DND-41 (cell line): ENCODE results near the gene DNAJC16.
A peak's percentile ranks its signal among the peaks of the same experiment; 100 is the strongest.

Experiments
- ATAC-seq: fragments of 200-7000 bp; cut with Tn5 transposase; 3 replicates; pipeline ENCODE4 v1.9.1; 2021; ENCODE audit warnings: low read depth; ENCODE audit not compliant: insufficient read depth
- DNase-seq: peaks from one replicate; pipeline ENCODE4 v3.0.0-alpha.2; 2020
- H2AFZ ChIP-seq: 2 replicates; pipeline ENCODE4 v1.6.0; 2012; ENCODE audit warnings: low read depth, low read length
- H3K27ac ChIP-seq: 2 replicates; pipeline ENCODE4 v1.5.1; 2012; ENCODE audit warnings: low read length, inconsistent platforms
- H3K27me3 ChIP-seq: fragments of 200-600 bp; sonication (generic); 2 replicates; pipeline ENCODE4 v1.6.0; 2012; ENCODE audit warnings: low read length, mild to moderate bottlenecking, inconsistent platforms; ENCODE audit not compliant: insufficient read depth, poor library complexity
- H3K36me3 ChIP-seq: 2 replicates; pipeline ENCODE4 v1.5.1; 2012; ENCODE audit warnings: low read length, inconsistent platforms; ENCODE audit not compliant: insufficient read depth
- H3K4me1 ChIP-seq: 2 replicates; pipeline ENCODE4 v1.5.1; 2012; ENCODE audit warnings: mild to moderate bottlenecking, low read length; ENCODE audit not compliant: insufficient read depth
- H3K4me2 ChIP-seq: 2 replicates; pipeline ENCODE4 v1.6.0; 2012; ENCODE audit warnings: mild to moderate bottlenecking, moderate library complexity, low read length, inconsistent platforms; ENCODE audit not compliant: insufficient read depth
- H3K4me3 ChIP-seq, 2 experiments: fragments of 200-600 bp in 1 of 2; shearing (Covaris generic) in 1 of 2; 2 replicates each; pipeline ENCODE4 v1.5.1; 2012 to 2016; ENCODE audit warnings: inconsistent platforms in 2 of 2, low read length in 2 of 2, mild to moderate bottlenecking in 2 of 2, low read depth in 1 of 2, moderate library complexity in 1 of 2
- H3K79me2 ChIP-seq: 2 replicates; pipeline ENCODE4 v1.6.0; 2012; ENCODE audit warnings: low read length, inconsistent platforms; ENCODE audit not compliant: insufficient read depth
- H3K9ac ChIP-seq: 2 replicates; pipeline ENCODE4 v1.6.0; 2012; ENCODE audit warnings: low read depth, mild to moderate bottlenecking, inconsistent platforms, low read length, moderate library complexity
- H3K9me3 ChIP-seq: 2 replicates; pipeline ENCODE4 v1.5.1; 2012; ENCODE audit warnings: low read length, moderate library complexity, mild to moderate bottlenecking, inconsistent platforms; ENCODE audit not compliant: insufficient read depth, severe bottlenecking
- H4K20me1 ChIP-seq: 2 replicates; pipeline ENCODE4 v1.6.0; 2012; ENCODE audit warnings: low read length; ENCODE audit not compliant: insufficient read depth
- CTCF ChIP-seq: IDR thresholded peaks from 2 replicates; pipeline ENCODE4 v1.5.1; 2012; ENCODE audit warnings: borderline replicate concordance, low read length, moderate library complexity, mild to moderate bottlenecking; ENCODE audit not compliant: poor library complexity, severe bottlenecking; ENCODE audit errors: extremely low read depth
- EZH2 ChIP-seq: IDR thresholded peaks from 3 replicates; pipeline ENCODE4 v1.6.1; 2012; ENCODE audit warnings: borderline replicate concordance, low read depth, mild to moderate bottlenecking, moderate library complexity, low read length, inconsistent platforms; ENCODE audit not compliant: severe bottlenecking

Gene DNAJC16

GRCh38 chr1:15616373-15617172 lies 89.9 kb downstream of the DNAJC16 start:
- TF ChIP-seq EZH2 (no peak), CTCF (no peak)
- Histone ChIP-seq H3K4me2 (peak overlapping the region; percentile 94), H3K4me3 (peak overlapping the region; percentile 34 to 93; a peak in 3 of 4 replicates), H3K79me2 (peaks cover 43% of the 10 kb centered on the region), H3K27ac (peak overlapping the region; percentile 80), H3K4me1 (peaks cover 48% of the 10 kb centered on the region), H3K27me3 (no peaks in the 10 kb centered on the region), H4K20me1 (peaks cover 20% of the 10 kb centered on the region; the same call in 1 of the 2 replicates), H3K9me3 (no peaks in the 10 kb centered on the region), H3K9ac (peak overlapping the region; percentile 83), H2AFZ (peak overlapping the region; percentile 93), H3K36me3 (peaks cover 14% of the 10 kb centered on the region)
- peak; percentile 37 for ATAC-seq
- DNase-seq = no peak

DNA sequence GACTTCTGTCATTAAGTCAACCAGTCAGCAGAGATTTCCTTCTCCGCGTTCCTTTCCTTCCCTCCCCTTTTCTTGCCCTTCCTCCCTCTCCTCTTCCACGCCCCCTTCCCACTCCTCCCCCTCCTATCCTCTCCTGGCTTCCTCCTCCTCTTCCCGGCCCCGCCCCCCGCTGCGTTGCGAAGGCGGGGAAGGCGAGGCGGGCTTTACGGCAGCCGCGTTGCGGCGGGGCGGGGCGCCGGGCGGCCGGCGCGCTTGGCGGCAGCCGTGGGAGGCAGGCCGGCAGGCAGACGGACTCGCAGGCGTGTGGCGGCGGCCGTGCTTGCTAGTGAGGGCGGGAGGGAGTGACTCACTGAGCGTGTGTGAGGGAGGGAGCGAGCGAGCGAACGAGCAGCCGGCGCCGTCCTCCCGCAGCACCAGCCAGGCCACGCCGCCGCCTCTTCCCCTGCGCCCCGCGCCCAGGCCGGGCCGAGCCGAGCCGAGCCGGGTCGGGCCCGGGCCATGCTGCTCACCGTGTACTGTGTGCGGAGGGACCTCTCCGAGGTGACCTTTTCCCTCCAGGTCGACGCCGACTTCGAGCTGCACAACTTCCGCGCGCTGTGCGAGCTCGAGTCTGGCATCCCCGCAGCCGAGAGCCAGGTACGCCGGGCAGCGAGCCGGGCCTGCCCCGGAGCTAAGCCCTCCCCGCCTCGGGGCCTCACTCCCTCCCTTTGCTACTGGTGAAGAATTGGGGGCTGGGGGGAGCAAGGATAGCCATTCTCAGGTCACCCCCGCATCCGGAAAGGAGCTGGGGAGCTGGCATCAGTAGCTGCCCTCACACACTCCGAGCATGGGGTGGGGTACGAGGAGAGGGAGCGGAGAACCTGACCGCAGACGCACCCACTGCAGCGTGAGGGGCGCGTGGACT lies 90.8 kb downstream of the DNAJC16 start, which contains the start of gene DDI2:
TSS of gene DDI2 (plus strand) at position 286 of the 904 bp plus-strand sequence. CDS start at position 499, 213 bp downstream.
- Histone ChIP-seq H2AFZ (peak within 1 kb of the TSS; percentile 93), H3K27me3 (no peaks in the 10 kb centered on the region), H3K36me3 (peaks cover 16% of the 10 kb centered on the region), H3K79me2 (peaks cover 51% of the 10 kb centered on the region), H3K9ac (peak within 1 kb of the TSS; percentile 83), H3K9me3 (no peaks in the 10 kb centered on the region), H3K27ac (peak within 1 kb of the TSS; percentile 80), H3K4me1 (peaks cover 49% of the 10 kb centered on the region), H4K20me1 (peaks cover 26% of the 10 kb centered on the region; the same call in 1 of the 2 replicates), H3K4me2 (peak within 1 kb of the TSS; percentile 94), H3K4me3 (peak within 1 kb of the TSS; percentile 79 to 93)
- TF ChIP-seq EZH2 (no peak), CTCF (no peak)
- DNase-seq (peak; percentile 98), ATAC-seq (peak; percentile 84)

GRCh38 chr1:15618077-15618654 lies 91.5 kb downstream of the DNAJC16 start:
- Histone ChIP-seq H3K4me3 (peak overlapping the region; percentile 79 to 93), H3K36me3 (peaks cover 16% of the 10 kb centered on the region), H3K9me3 (no peaks in the 10 kb centered on the region), H3K4me2 (peak overlapping the region; percentile 94), H3K9ac (peak overlapping the region; percentile 83), H4K20me1 (peaks cover 33% of the 10 kb centered on the region; the same call in 1 of the 2 replicates), H3K27ac (peak overlapping the region; percentile 76), H3K27me3 (no peaks in the 10 kb centered on the region), H3K4me1 (peaks cover 49% of the 10 kb centered on the region), H3K79me2 (peaks cover 59% of the 10 kb centered on the region), H2AFZ (peak overlapping the region; percentile 83)
- DNase-seq (no peak), ATAC-seq (no peak)
- no peak for TF ChIP-seq EZH2
- TF ChIP-seq CTCF = no peak
